Vagina (tissue), 2 donors: Measurements from ENCODE around the gene SHROOM2.

ENCODE experiments used
- CTCF ChIP-seq, 3 experiments: fragments of 450-650 bp in 2 of 3; fragments of 200-600 bp in 1 of 3; sonication (generic) in 1 of 3; IDR thresholded peaks; one replicate each; pipeline ENCODE4 v1.5.1; 2017 to 2019; ENCODE audit warnings: antibody characterized with exemption in 3 of 3, mild to moderate bottlenecking in 2 of 3, moderate library complexity in 2 of 3
- POLR2A ChIP-seq, 2 donors: fragments of 450-650 bp; IDR thresholded peaks; one replicate each; pipeline ENCODE4 v1.6.1; 2017; ENCODE audit warnings: antibody characterized with exemption in 2 of 2, mild to moderate bottlenecking in 2 of 2, moderate library complexity in 2 of 2

- TF ChIP-seq CTCF (IDR thresholded peaks at IDR 0.05) (no peak), POLR2A (IDR thresholded peaks at IDR 0.05) (no peak)
Observed at GRCh38 chrX:9907645-9908387, 121.6 kb downstream of the SHROOM2 start.
